GM12891 (cell line): ENCODE data around the gene TSPAN4.

ENCODE experiments used
- PAX5 ChIP-seq: IDR thresholded peaks from 2 replicates; pipeline ENCODE4 v1.6.1; 2011; ENCODE audit warnings: low read length, moderate library complexity, mild to moderate bottlenecking; ENCODE audit not compliant: insufficient read depth, severe bottlenecking
- POLR2AphosphoS5 ChIP-seq: IDR thresholded peaks from 2 replicates; pipeline ENCODE4 v1.6.1; 2011; ENCODE audit warnings: low read depth, low read length, control low read depth
- TAF1 ChIP-seq: IDR thresholded peaks from 2 replicates; pipeline ENCODE4 v1.6.1; 2011; ENCODE audit warnings: low read depth, low read length, control low read depth

- TF ChIP-seq TAF1 (no peak), POLR2AphosphoS5 (no peak), PAX5 (no peak)
Measured at GRCh38 chr11:888310-889212, 45.9 kb downstream of the TSPAN4 start.
